Adipocyte (in vitro differentiated cells): ENCODE results near the gene SEL1L3.

ENCODE experiments used
- DNase-seq: peaks from one replicate; pipeline ENCODE4 v3.0.0-alpha.2; 2015; ENCODE audit warnings: low read depth
- H3K27me3 ChIP-seq: replicated peaks from 2 replicates; pipeline ENCODE4 v1.7.0; 2013; ENCODE audit warnings: mild to moderate bottlenecking, low read length, moderate library complexity; ENCODE audit not compliant: control insufficient read depth, insufficient read depth
- H3K36me3 ChIP-seq: 2 replicates; pipeline ENCODE4 v1.7.0; 2013; ENCODE audit warnings: low read length, mild to moderate bottlenecking, moderate library complexity; ENCODE audit not compliant: control insufficient read depth, insufficient read depth, severe bottlenecking
- H3K4me1 ChIP-seq: 2 replicates; pipeline ENCODE4 v1.7.0; 2013; ENCODE audit warnings: mild to moderate bottlenecking, low read length, moderate library complexity; ENCODE audit not compliant: control insufficient read depth, insufficient read depth
- H3K4me3 ChIP-seq: 2 replicates; pipeline ENCODE4 v1.7.0; 2013; ENCODE audit warnings: mild to moderate bottlenecking, low read length, moderate library complexity
- H3K9ac ChIP-seq: 2 replicates; pipeline ENCODE4 v1.7.0; 2013; ENCODE audit warnings: mild to moderate bottlenecking, low read length, moderate library complexity
- H3K9me3 ChIP-seq: 2 replicates; pipeline ENCODE4 v1.7.0; 2013; ENCODE audit warnings: mild to moderate bottlenecking, low read length, moderate library complexity; ENCODE audit not compliant: control insufficient read depth

SEL1L3 gene

GRCh38 chr4:25827373-25827772 lies 35.4 kb downstream of the SEL1L3 start:
- H3K36me3 ChIP-seq, result no peaks in the 10 kb centered on the region
- H3K4me1 ChIP-seq, result peaks cover 16% of the 10 kb centered on the region
- no peak for DNase-seq

DNA sequence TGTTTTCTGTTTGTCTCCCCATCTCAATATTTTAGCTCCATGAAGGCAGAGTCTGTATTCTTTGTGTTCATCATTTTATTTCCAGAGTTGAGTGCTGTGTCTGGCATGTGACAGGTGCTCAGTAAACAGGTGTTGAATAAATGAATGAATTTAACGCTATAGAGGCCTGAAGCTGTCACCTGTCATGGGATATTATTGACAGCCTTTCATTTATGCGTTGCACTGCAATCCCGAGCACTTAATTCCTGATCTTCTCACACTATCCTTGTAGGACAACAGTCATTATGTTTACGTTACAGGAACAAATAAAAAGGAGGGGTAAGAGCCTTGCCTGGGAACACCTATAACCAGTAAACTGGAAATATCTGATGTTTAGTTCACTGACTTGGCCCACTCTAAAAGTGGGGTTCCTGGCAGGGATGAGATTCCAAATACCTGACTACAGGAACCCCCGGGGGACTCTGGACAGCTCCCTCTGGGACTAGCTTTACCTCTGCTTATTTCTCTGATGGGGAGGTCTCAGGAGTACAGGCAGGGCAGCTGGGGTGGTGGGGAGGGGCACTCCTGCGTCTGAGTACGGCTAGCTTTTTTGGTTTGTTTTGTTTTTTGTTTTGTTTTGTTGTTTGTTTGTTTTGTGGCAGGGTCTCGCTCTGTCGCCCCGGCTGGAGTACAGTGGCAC lies 36.6 kb downstream of the SEL1L3 start:
- Histone ChIP-seq H3K4me1 (peaks cover 16% of the 10 kb centered on the region), H3K36me3 (no peaks in the 10 kb centered on the region), H3K9ac (no peak overlapping the region), H3K9me3 (no peaks in the 10 kb centered on the region), H3K27me3 (no peaks in the 10 kb centered on the region), H3K4me3 (no peak overlapping the region)
- no peak for DNase-seq

More at GRCh38 chr4:25827373-25827772, 35.4 kb downstream of the SEL1L3 start:
- no peaks in the 10 kb centered on the region for H3K27me3 ChIP-seq
- no peak overlapping the region for H3K4me3 ChIP-seq
- no peaks in the 10 kb centered on the region for H3K9me3 ChIP-seq
- H3K9ac ChIP-seq, result no peak overlapping the region

DNA sequence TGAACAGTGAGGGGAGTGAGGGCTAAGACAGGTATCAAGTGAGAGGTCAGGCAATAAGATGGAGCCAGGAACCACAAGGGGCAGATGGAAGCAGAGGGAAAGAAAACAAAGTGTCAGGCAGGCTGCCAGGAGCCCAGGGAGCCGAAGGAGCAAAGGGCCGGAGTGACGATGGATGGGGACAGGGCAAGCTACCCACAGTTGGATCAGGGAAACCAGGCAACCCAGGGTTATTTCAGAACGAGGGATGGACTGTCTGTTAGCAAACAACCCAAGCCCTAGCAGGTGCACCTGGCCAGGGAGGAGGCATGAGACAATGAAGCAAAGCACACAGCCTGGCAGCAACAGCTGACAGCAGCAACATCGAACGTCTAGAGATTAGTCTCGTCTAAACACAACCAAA lies 39.2 kb downstream of the SEL1L3 start:
- no peak for DNase-seq
- no peak overlapping the region for H3K9ac ChIP-seq
- H3K4me1 ChIP-seq, result peaks cover 20% of the 10 kb centered on the region
- no peaks in the 10 kb centered on the region for H3K36me3 ChIP-seq
- no peaks in the 10 kb centered on the region for H3K27me3 ChIP-seq
- H3K4me3 ChIP-seq, result no peak overlapping the region
- no peaks in the 10 kb centered on the region for H3K9me3 ChIP-seq

- no peak for DNase-seq
- H3K9me3 ChIP-seq, result no peaks in the 10 kb centered on the region
- H3K27me3 ChIP-seq, result no peaks in the 10 kb centered on the region
- H3K4me1 ChIP-seq, result peaks cover 27% of the 10 kb centered on the region
- H3K36me3 ChIP-seq, result no peaks in the 10 kb centered on the region
- no peak overlapping the region for H3K4me3 ChIP-seq
- H3K9ac ChIP-seq, result no peak overlapping the region
Observed at GRCh38 chr4:25821899-25822298, 40.9 kb downstream of the SEL1L3 start.

DNA sequence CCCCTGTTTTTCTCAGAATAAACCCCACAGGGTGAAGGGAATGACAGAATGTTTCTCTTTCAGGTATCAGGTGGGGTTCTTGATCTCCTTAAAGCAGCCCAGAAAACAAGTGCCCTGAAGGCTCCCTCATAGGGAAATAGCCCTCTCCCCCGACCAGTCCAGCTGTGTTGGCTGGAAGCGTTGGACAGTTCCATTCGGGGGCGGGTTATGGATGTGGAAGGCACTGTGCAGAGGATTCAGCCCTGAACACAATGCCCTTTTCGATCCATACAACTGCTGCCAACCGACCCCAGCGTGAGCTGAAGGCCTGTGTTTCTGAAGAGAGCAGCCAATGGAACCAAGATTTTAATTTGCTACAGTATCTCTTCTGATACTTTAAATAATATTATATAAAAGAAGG lies 41.5 kb downstream of the SEL1L3 start:
- Histone ChIP-seq H3K4me3 (no peak overlapping the region), H3K27me3 (no peaks in the 10 kb centered on the region), H3K36me3 (no peaks in the 10 kb centered on the region), H3K4me1 (peaks cover 33% of the 10 kb centered on the region), H3K9ac (no peak overlapping the region), H3K9me3 (no peaks in the 10 kb centered on the region)
- DNase-seq, result no peak

- no peaks in the 10 kb centered on the region for H3K36me3 ChIP-seq
- no peak for DNase-seq
- H3K4me3 ChIP-seq, result no peak overlapping the region
- H3K4me1 ChIP-seq, result peaks cover 43% of the 10 kb centered on the region
- H3K9me3 ChIP-seq, result no peaks in the 10 kb centered on the region
- no peaks in the 10 kb centered on the region for H3K27me3 ChIP-seq
- H3K9ac ChIP-seq, result no peak overlapping the region
Observed at GRCh38 chr4:25818876-25819275, 43.9 kb downstream of the SEL1L3 start.

DNA sequence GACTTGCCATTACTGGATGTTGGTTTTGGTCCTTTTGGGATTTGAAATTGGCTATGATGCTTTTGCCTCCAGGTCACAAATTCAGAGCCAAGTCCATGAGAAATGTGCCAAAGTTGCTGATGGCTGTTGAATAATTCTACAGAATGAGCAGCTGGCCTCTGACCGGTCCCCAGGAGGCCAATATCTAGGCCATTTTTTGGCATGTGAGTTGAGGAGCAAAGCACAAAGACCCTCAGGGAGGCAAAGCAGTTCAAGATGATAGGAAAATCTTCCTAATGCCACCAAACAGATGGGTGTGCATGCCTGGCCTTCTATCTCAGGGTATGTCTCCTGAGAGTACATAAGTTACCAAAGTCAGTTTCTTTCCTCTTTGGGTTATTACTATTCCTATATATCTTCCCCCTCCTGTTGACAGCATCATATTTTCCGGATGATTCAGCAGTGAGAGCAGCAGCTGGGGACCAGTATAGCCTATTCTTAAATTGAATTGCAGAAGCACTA lies 44.4 kb downstream of the SEL1L3 start:
- Histone ChIP-seq H3K9ac (no peak overlapping the region), H3K9me3 (no peaks in the 10 kb centered on the region)

GRCh38 chr4:25817059-25817681 lies 45.6 kb downstream of the SEL1L3 start:
- no peaks in the 10 kb centered on the region for H3K27me3 ChIP-seq
- peak; percentile 74 for DNase-seq

More for the DNA sequence above, 44.4 kb downstream of the SEL1L3 start:
- DNase-seq, result peak; percentile 28
- Histone ChIP-seq H3K4me1 (peaks cover 48% of the 10 kb centered on the region), H3K4me3 (no peak overlapping the region), H3K27me3 (no peaks in the 10 kb centered on the region), H3K36me3 (no peaks in the 10 kb centered on the region)

GRCh38 chr4:25816591-25817058 lies 46.2 kb downstream of the SEL1L3 start:
- Histone ChIP-seq H3K9me3 (no peaks in the 10 kb centered on the region), H3K4me3 (no peak overlapping the region), H3K27me3 (no peaks in the 10 kb centered on the region), H3K36me3 (no peaks in the 10 kb centered on the region), H3K4me1 (peaks cover 52% of the 10 kb centered on the region), H3K9ac (no peak overlapping the region)
- no peak for DNase-seq

More at GRCh38 chr4:25817059-25817681, 45.6 kb downstream of the SEL1L3 start:
- Histone ChIP-seq H3K4me1 (peaks cover 52% of the 10 kb centered on the region), H3K4me3 (no peak overlapping the region), H3K9ac (no peak overlapping the region), H3K36me3 (no peaks in the 10 kb centered on the region), H3K9me3 (no peaks in the 10 kb centered on the region)

- Histone ChIP-seq H3K9me3 (no peaks in the 10 kb centered on the region), H3K27me3 (no peaks in the 10 kb centered on the region), H3K4me3 (no peak overlapping the region), H3K36me3 (no peaks in the 10 kb centered on the region), H3K9ac (no peak overlapping the region), H3K4me1 (peaks cover 52% of the 10 kb centered on the region)
- DNase-seq, result no peak
Observed at GRCh38 chr4:25815586-25815985, 47.2 kb downstream of the SEL1L3 start.

DNA sequence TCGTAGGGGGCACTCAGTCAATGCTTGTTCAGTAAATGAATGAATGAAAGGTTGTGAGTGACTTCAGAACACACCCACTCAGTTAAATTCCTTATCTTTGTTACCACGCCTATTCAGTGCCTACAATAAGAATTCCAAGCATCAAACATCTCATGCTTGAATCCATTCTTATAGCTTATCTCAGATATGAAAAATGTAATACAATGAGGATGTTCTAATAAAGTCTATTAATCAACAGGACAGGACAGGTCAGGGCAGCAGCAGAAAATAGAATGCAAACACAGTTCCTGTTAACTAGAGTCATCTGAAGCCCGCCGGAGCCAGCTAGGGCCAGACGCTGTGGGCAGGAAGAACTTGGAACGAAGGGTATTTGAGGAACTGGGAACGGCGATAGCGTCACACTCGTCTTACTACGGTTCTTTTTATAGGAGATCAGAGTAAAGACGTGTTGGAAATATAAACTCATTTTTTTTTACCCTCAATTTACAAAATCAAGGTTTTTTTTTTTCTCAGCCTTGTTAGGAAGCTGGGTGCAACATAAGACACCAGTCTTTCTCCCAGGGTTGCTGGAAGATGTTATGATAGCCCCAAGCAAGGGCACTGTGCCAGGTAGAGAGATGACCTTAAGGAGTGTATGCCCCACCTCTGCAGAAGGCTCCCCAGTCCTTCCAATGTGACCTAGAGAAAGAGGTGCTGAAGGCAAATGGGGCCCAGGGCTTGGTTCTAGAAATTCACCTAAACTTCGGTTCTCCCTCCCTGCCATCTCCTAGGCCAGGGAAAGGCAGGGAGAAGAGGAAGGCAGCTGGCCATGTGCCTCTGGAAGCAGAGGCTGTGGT lies 48.3 kb downstream of the SEL1L3 start:
- Histone ChIP-seq H3K4me1 (peaks cover 52% of the 10 kb centered on the region), H3K9ac (peak overlapping the region; percentile 2), H3K9me3 (no peaks in the 10 kb centered on the region), H3K27me3 (no peaks in the 10 kb centered on the region), H3K36me3 (no peaks in the 10 kb centered on the region), H3K4me3 (no peak overlapping the region)
- no peak for DNase-seq
